HEK293 (cell line): Measurements from ENCODE around the gene PABPC3.

Source experiments
- CTCF ChIA-PET: fragments of 350-600 bp; formaldehyde crosslinking; extraction: SDS; loops from one replicate; lab custom pipeline; 2021; ENCODE audit warnings: antibody characterized with exemption; lab: Yijun Ruan, JAX
- POLR2A ChIA-PET: fragments of 300-600 bp; formaldehyde crosslinking; extraction: SDS; loops from one replicate; lab custom pipeline; 2020; ENCODE audit warnings: antibody characterized with exemption, inconsistent platforms; lab: Yijun Ruan, JAX
- H3K27ac ChIP-seq: fragments of 200-500 bp; sonication (Bioruptor generic); 2 replicates; pipeline ENCODE4 v1.5.1; 2014; ENCODE audit warnings: low read depth, low read length, control low read depth, inconsistent platforms; ENCODE audit errors: extremely low read depth
- H3K36me3 ChIP-seq, 2 experiments: fragments of 200-500 bp in 1 of 2; sonication (Bioruptor generic) in 1 of 2; 1 replicate in 1 of 2; 2 replicates in 1 of 2; pipeline ENCODE4 v1.5.1; 2014 to 2017; ENCODE audit warnings: inconsistent platforms in 2 of 2, low read length in 2 of 2; ENCODE audit not compliant: control insufficient read depth in 2 of 2, insufficient read depth in 1 of 2
- H3K4me1 ChIP-seq: fragments of 200-500 bp; sonication (Bioruptor generic); 2 replicates; pipeline ENCODE4 v1.5.1; 2014; ENCODE audit warnings: mild to moderate bottlenecking, low read length, inconsistent platforms; ENCODE audit not compliant: control insufficient read depth, insufficient read depth
- H3K4me3 ChIP-seq: 2 replicates; pipeline ENCODE4 v1.5.1; 2011; ENCODE audit warnings: low read depth, mild to moderate bottlenecking, control low read depth, low read length, moderate library complexity
- H3K9me3 ChIP-seq: fragments of 200-500 bp; sonication (Bioruptor generic); 2 replicates; pipeline ENCODE4 v1.5.1; 2014; ENCODE audit warnings: low read depth, low read length, inconsistent platforms; ENCODE audit not compliant: control insufficient read depth, insufficient read depth
- RBAK ChIP-seq: fragments of 450-650 bp; formaldehyde crosslinking; IDR thresholded peaks from 2 replicates; pipeline ENCODE4 v1.5.1; 2016; ENCODE audit warnings: missing biosample characterization, missing genetic modification characterization
- REPIN1 ChIP-seq: fragments of 450-650 bp; formaldehyde crosslinking; IDR thresholded peaks from 2 replicates; pipeline ENCODE4 v1.5.1; 2017; ENCODE audit warnings: missing biosample characterization, missing genetic modification characterization, low read depth
- SALL2 ChIP-seq: fragments of 450-650 bp; formaldehyde crosslinking; IDR thresholded peaks from 2 replicates; pipeline ENCODE4 v1.5.0; 2017; ENCODE audit warnings: missing biosample characterization, mild to moderate bottlenecking, missing genetic modification characterization, borderline replicate concordance
- SCRT2 ChIP-seq: fragments of 450-650 bp; formaldehyde crosslinking; IDR thresholded peaks from 2 replicates; pipeline ENCODE4 v1.5.1; 2016; ENCODE audit warnings: missing biosample characterization, missing genetic modification characterization
- SP2 ChIP-seq: fragments of 450-650 bp; formaldehyde crosslinking; IDR thresholded peaks from 2 replicates; pipeline ENCODE4 v1.5.1; 2016; ENCODE audit warnings: missing biosample characterization, missing genetic modification characterization
- ZFP41 ChIP-seq: fragments of 450-650 bp; formaldehyde crosslinking; IDR thresholded peaks from 2 replicates; pipeline ENCODE4 v1.5.1; 2016; ENCODE audit warnings: missing biosample characterization, missing genetic modification characterization, borderline replicate concordance
- ZNF112 ChIP-seq: fragments of 450-650 bp; formaldehyde crosslinking; IDR thresholded peaks from 2 replicates; pipeline ENCODE4 v1.5.0; 2017; ENCODE audit warnings: missing biosample characterization, missing genetic modification characterization
- ZNF155 ChIP-seq: fragments of 450-650 bp; formaldehyde crosslinking; IDR thresholded peaks from 2 replicates; pipeline ENCODE4 v1.5.1; 2016; ENCODE audit warnings: missing biosample characterization, missing genetic modification characterization
- ZNF157 ChIP-seq: fragments of 450-650 bp; formaldehyde crosslinking; IDR thresholded peaks from 2 replicates; pipeline ENCODE4 v1.5.1; 2016; ENCODE audit warnings: missing biosample characterization, missing genetic modification characterization
- ZNF223 ChIP-seq: fragments of 450-650 bp; formaldehyde crosslinking; IDR thresholded peaks from 2 replicates; pipeline ENCODE4 v1.5.1; 2016; ENCODE audit warnings: missing biosample characterization, missing genetic modification characterization
- ZNF391 ChIP-seq: fragments of 450-650 bp; formaldehyde crosslinking; IDR thresholded peaks from 2 replicates; pipeline ENCODE4 v1.5.1; 2016; ENCODE audit warnings: low read depth, missing biosample characterization, missing genetic modification characterization, borderline replicate concordance
- ZNF548 ChIP-seq: fragments of 450-650 bp; formaldehyde crosslinking; IDR thresholded peaks from 2 replicates; pipeline ENCODE4 v1.5.1; 2016; ENCODE audit warnings: missing biosample characterization, missing genetic modification characterization
- ZNF610 ChIP-seq: fragments of 450-650 bp; formaldehyde crosslinking; IDR thresholded peaks from 2 replicates; pipeline ENCODE4 v1.5.1; 2016; ENCODE audit warnings: missing biosample characterization, missing genetic modification characterization, borderline replicate concordance
- ZNF621 ChIP-seq: fragments of 450-650 bp; formaldehyde crosslinking; IDR thresholded peaks from 2 replicates; pipeline ENCODE4 v1.5.1; 2017; ENCODE audit warnings: missing biosample characterization, missing genetic modification characterization
- TF ChIP-seq, protein P1 (sequence below): fragments of 450-650 bp; formaldehyde crosslinking; conservative IDR thresholded peaks from 2 replicates; pipeline ENCODE4 v1.5.1; 2016; ENCODE audit warnings: low read depth, missing biosample characterization, missing genetic modification characterization
- TF ChIP-seq, protein P2 (sequence below): fragments of 450-650 bp; formaldehyde crosslinking; IDR thresholded peaks from 2 replicates; pipeline ENCODE4 v1.5.1; 2016; ENCODE audit warnings: missing biosample characterization, missing genetic modification characterization
- TF ChIP-seq, protein P3 (sequence below): fragments of 450-650 bp; formaldehyde crosslinking; conservative IDR thresholded peaks from 2 replicates; pipeline ENCODE4 v1.5.1; 2016; ENCODE audit warnings: low read depth, missing biosample characterization, missing genetic modification characterization
- TF ChIP-seq, protein P4 (sequence below): fragments of 450-650 bp; formaldehyde crosslinking; IDR thresholded peaks from 2 replicates; pipeline ENCODE4 v1.5.1; 2016; ENCODE audit warnings: missing biosample characterization, missing genetic modification characterization
- TF ChIP-seq, protein P5 (sequence below): IDR thresholded peaks from 2 replicates; pipeline ENCODE4 v1.6.1; 2011; ENCODE audit warnings: mild to moderate bottlenecking, low read depth, low read length, borderline replicate concordance
- TF ChIP-seq, protein P6 (sequence below): fragments of 450-650 bp; formaldehyde crosslinking; IDR thresholded peaks from 2 replicates; pipeline ENCODE4 v1.5.1; 2016; ENCODE audit warnings: missing biosample characterization, missing genetic modification characterization

The PABPC3 gene

DNA sequence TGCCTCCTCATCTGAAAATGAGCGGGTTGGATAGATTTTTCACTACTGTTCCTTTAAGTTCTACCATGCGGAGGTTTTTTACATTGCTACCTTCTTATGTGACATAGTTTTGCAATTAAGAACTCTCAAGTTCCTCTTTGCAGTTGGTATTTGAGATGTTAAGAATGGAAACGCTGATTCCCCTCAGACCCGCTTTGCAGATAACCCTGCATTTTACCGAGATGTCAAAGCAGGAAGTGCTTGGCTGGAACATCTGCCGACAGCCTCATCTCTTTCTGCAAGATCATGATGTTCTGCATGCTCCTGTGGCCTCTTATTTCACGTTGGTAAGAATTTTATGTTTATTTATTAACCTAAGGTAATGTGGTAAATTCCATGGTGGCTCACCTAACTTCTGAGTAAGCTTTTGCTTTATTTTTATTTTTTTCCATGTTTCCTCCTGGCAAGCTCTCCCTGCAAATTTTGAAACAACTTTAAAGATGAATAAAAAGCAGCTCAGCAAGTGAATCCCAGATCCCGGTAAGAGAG lies 22.5 kb downstream of the PABPC3 start (continued):
- TF ChIP-seq, protein P1, sequence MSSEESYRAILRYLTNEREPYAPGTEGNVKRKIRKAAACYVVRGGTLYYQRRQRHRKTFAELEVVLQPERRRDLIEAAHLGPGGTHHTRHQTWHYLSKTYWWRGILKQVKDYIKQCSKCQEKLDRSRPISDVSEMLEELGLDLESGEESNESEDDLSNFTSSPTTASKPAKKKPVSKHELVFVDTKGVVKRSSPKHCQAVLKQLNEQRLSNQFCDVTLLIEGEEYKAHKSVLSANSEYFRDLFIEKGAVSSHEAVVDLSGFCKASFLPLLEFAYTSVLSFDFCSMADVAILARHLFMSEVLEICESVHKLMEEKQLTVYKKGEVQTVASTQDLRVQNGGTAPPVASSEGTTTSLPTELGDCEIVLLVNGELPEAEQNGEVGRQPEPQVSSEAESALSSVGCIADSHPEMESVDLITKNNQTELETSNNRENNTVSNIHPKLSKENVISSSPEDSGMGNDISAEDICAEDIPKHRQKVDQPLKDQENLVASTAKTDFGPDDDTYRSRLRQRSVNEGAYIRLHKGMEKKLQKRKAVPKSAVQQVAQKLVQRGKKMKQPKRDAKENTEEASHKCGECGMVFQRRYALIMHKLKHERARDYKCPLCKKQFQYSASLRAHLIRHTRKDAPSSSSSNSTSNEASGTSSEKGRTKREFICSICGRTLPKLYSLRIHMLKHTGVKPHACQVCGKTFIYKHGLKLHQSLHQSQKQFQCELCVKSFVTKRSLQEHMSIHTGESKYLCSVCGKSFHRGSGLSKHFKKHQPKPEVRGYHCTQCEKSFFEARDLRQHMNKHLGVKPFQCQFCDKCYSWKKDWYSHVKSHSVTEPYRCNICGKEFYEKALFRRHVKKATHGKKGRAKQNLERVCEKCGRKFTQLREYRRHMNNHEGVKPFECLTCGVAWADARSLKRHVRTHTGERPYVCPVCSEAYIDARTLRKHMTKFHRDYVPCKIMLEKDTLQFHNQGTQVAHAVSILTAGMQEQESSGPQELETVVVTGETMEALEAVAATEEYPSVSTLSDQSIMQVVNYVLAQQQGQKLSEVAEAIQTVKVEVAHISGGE = no peak
- no peak for TF ChIP-seq ZNF155 (tag by site-specific recombination)
- no peak for TF ChIP-seq ZNF112 (tag by site-specific recombination)
- TF ChIP-seq, protein P2, sequence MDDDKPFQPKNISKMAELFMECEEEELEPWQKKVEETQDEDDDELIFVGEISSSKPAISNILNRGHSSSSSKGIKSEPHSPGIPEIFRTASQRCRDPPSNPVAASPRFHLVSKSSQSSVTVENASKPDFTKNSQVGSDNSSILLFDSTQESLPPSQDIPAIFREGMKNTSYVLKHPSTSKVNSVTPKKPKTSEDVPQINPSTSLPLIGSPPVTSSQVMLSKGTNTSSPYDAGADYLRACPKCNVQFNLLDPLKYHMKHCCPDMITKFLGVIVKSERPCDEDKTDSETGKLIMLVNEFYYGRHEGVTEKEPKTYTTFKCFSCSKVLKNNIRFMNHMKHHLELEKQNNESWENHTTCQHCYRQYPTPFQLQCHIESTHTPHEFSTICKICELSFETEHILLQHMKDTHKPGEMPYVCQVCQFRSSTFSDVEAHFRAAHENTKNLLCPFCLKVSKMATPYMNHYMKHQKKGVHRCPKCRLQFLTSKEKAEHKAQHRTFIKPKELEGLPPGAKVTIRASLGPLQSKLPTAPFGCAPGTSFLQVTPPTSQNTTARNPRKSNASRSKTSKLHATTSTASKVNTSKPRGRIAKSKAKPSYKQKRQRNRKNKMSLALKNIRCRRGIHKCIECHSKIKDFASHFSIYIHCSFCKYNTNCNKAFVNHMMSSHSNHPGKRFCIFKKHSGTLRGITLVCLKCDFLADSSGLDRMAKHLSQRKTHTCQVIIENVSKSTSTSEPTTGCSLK (tag by site-specific recombination) = no peak
- TF ChIP-seq ZNF621 = no peak

DNA sequence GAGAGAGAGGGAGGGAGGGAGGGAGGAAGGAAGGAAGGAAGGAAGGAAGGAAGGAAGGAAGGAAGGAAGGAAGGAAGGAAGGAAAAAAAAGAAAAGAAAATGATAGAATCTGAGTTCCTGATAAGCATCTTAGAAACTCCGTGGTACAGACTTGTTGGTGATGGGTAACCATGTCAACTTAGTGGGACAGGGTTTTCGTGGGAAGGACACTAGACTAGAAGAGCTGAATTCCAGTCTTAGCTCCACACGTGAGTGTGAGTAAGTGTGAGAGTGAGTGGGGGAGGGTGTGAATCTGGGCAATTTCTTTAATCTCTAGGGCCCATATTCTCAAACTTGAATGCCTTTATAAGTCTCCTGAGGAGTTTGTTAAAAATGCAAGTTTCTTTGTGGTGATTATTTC lies 35.0 kb downstream of the PABPC3 start:
- CTCF ChIA-PET = no interaction called here
- no peaks in the 10 kb centered on the region for H3K9me3 ChIP-seq
- TF ChIP-seq, protein P3, sequence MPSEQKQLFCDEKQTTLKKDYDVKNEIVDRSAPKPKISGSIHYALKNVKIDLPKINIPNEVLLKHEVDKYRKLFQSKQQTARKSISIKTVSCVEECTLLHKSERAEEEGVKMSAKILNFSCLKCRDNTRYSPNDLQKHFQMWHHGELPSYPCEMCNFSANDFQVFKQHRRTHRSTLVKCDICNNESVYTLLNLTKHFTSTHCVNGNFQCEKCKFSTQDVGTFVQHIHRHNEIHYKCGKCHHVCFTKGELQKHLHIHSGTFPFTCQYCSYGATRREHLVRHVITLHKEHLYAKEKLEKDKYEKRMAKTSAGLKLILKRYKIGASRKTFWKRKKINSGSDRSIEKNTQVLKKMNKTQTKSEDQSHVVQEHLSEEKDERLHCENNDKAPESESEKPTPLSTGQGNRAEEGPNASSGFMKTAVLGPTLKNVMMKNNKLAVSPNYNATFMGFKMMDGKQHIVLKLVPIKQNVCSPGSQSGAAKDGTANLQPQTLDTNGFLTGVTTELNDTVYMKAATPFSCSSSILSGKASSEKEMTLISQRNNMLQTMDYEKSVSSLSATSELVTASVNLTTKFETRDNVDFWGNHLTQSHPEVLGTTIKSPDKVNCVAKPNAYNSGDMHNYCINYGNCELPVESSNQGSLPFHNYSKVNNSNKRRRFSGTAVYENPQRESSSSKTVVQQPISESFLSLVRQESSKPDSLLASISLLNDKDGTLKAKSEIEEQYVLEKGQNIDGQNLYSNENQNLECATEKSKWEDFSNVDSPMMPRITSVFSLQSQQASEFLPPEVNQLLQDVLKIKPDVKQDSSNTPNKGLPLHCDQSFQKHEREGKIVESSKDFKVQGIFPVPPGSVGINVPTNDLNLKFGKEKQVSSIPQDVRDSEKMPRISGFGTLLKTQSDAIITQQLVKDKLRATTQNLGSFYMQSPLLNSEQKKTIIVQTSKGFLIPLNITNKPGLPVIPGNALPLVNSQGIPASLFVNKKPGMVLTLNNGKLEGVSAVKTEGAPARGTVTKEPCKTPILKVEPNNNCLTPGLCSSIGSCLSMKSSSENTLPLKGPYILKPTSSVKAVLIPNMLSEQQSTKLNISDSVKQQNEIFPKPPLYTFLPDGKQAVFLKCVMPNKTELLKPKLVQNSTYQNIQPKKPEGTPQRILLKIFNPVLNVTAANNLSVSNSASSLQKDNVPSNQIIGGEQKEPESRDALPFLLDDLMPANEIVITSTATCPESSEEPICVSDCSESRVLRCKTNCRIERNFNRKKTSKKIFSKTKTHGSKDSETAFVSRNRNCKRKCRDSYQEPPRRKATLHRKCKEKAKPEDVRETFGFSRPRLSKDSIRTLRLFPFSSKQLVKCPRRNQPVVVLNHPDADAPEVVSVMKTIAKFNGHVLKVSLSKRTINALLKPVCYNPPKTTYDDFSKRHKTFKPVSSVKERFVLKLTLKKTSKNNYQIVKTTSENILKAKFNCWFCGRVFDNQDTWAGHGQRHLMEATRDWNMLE (tag by site-specific recombination) = no peak
- TF ChIP-seq, protein P4, sequence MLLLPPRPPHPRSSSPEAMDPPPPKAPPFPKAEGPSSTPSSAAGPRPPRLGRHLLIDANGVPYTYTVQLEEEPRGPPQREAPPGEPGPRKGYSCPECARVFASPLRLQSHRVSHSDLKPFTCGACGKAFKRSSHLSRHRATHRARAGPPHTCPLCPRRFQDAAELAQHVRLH (tag by site-specific recombination) = no peak
- TF ChIP-seq ZNF548 (tag by site-specific recombination) = no peak
- TF ChIP-seq ZNF610 (tag by site-specific recombination) = no peak
- no peak for TF ChIP-seq ZFP41 (tag by site-specific recombination)
- TF ChIP-seq SALL2 = no peak
- no peak for TF ChIP-seq REPIN1
- TF ChIP-seq ZNF157 (tag by site-specific recombination) = no peak
- TF ChIP-seq ZNF223 (tag by site-specific recombination) = no peak
- TF ChIP-seq, protein P5, sequence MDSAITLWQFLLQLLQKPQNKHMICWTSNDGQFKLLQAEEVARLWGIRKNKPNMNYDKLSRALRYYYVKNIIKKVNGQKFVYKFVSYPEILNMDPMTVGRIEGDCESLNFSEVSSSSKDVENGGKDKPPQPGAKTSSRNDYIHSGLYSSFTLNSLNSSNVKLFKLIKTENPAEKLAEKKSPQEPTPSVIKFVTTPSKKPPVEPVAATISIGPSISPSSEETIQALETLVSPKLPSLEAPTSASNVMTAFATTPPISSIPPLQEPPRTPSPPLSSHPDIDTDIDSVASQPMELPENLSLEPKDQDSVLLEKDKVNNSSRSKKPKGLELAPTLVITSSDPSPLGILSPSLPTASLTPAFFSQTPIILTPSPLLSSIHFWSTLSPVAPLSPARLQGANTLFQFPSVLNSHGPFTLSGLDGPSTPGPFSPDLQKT = no peak
- TF ChIP-seq SP2 (tag by site-specific recombination) = no peak
- no peak for TF ChIP-seq SCRT2
- TF ChIP-seq ZNF391 (tag by site-specific recombination) = no peak
- TF ChIP-seq RBAK (tag by site-specific recombination) = no peak
- TF ChIP-seq, protein P6, sequence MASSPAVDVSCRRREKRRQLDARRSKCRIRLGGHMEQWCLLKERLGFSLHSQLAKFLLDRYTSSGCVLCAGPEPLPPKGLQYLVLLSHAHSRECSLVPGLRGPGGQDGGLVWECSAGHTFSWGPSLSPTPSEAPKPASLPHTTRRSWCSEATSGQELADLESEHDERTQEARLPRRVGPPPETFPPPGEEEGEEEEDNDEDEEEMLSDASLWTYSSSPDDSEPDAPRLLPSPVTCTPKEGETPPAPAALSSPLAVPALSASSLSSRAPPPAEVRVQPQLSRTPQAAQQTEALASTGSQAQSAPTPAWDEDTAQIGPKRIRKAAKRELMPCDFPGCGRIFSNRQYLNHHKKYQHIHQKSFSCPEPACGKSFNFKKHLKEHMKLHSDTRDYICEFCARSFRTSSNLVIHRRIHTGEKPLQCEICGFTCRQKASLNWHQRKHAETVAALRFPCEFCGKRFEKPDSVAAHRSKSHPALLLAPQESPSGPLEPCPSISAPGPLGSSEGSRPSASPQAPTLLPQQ (tag by site-specific recombination) = no peak
- TF ChIP-seq, all 188 proteins: peak for 0
- no peak overlapping the region for H3K27ac ChIP-seq
- no peaks in the 10 kb centered on the region for H3K36me3 ChIP-seq
- no peaks in the 10 kb centered on the region for H3K4me1 ChIP-seq
- POLR2A ChIA-PET = no interaction called here
- H3K4me3 ChIP-seq = no peak overlapping the region
